ENCODE data around the gene SEC63. TPM values are rescaled to one million over a fixed set of nuclear protein-coding genes. Genes with fewer than 3 reads are reported as not detected.
"Not testable (repeated sequence)": the region's sequence is repeated elsewhere in the genome, so short reads cannot be mapped to it uniquely, and the experiment has no call there.

SEC63 gene
- total RNA-seq, 1 experiment from 2014 or later, result 97.6 TPM

GRCh38 chr6:107879941-107880340, 78.1 kb downstream of the SEC63 start:
- H3K27ac Mint-ChIP-seq, result no peak overlapping the region
- no peaks in the 10 kb centered on the region for H3K27me3 Mint-ChIP-seq (ENCODE audit: low read depth)
- POLR2A ChIA-PET, result interaction anchor here (0.7 kb wide), 1 partner anchor 667 kb away, joined by 3 read pairs; no protein-coding TSS in a partner anchor
- DNase-seq (ENCODE audit: low spot score), result no peak
- no peak overlapping the region for H3K4me3 Mint-ChIP-seq
- no peaks in the 10 kb centered on the region for H3K4me1 Mint-ChIP-seq
- peaks cover 31% of the 10 kb centered on the region for H3K36me3 Mint-ChIP-seq
- H3K9me3 Mint-ChIP-seq, result no peaks in the 10 kb centered on the region
- no peak for ATAC-seq
- TF ChIP-seq FOXP4 (CRISPR knock-in tag; IDR thresholded peaks at IDR 0.05), result no peak
- CTCF ChIA-PET, result no interaction called here

DNA sequence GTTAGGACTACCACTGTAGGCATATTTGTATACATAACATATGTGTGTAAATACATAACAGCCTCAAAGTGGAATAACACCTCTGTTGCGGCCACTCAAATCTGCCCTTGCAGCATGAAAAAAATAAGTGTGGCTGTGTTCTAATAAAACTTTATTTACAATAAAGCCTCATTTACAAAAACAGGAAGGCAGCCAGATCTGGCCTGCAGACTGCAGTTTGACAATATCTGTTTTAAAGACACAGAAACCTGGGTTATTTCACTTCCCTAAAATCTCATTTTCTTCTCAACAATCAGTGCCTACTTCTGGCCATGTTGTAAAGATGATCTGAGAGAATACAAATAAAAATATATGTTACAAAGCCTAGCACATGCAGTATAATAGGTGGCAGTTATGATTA, 80.0 kb downstream of the SEC63 start:
- Mint-ChIP-seq H3K4me3 (no peak overlapping the region), H3K9me3 (no peaks in the 10 kb centered on the region), H3K27ac (no peak overlapping the region), H3K4me1 (no peaks in the 10 kb centered on the region), H3K36me3 (peaks cover 35% of the 10 kb centered on the region), H3K27me3 (ENCODE audit: low read depth) (no peaks in the 10 kb centered on the region)
- ATAC-seq (no peak), DNase-seq (ENCODE audit: low spot score) (no peak)
- ChIA-PET POLR2A (no interaction called here), CTCF (no interaction called here)
- TF ChIP-seq CDX4 (CRISPR knock-in tag; IDR thresholded peaks at IDR 0.05; ENCODE audit: borderline replicate concordance), result no peak
- no peak for TF ChIP-seq HMGA2 (CRISPR knock-in tag; IDR thresholded peaks at IDR 0.05)

GRCh38 chr6:107871976-107872375, 86.0 kb downstream of the SEC63 start:
- Mint-ChIP-seq H3K27ac (no peak overlapping the region), H3K4me3 (no peak overlapping the region), H3K4me1 (peaks cover 27% of the 10 kb centered on the region), H3K36me3 (peaks cover 28% of the 10 kb centered on the region), H3K9me3 (no peaks in the 10 kb centered on the region), H3K27me3 (ENCODE audit: low read depth) (no peaks in the 10 kb centered on the region)
- ChIA-PET POLR2A (no interaction called here), CTCF (no interaction called here)
- ATAC-seq, result no peak
- TF ChIP-seq, protein P1, sequence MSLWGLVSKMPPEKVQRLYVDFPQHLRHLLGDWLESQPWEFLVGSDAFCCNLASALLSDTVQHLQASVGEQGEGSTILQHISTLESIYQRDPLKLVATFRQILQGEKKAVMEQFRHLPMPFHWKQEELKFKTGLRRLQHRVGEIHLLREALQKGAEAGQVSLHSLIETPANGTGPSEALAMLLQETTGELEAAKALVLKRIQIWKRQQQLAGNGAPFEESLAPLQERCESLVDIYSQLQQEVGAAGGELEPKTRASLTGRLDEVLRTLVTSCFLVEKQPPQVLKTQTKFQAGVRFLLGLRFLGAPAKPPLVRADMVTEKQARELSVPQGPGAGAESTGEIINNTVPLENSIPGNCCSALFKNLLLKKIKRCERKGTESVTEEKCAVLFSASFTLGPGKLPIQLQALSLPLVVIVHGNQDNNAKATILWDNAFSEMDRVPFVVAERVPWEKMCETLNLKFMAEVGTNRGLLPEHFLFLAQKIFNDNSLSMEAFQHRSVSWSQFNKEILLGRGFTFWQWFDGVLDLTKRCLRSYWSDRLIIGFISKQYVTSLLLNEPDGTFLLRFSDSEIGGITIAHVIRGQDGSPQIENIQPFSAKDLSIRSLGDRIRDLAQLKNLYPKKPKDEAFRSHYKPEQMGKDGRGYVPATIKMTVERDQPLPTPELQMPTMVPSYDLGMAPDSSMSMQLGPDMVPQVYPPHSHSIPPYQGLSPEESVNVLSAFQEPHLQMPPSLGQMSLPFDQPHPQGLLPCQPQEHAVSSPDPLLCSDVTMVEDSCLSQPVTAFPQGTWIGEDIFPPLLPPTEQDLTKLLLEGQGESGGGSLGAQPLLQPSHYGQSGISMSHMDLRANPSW (CRISPR knock-in tag; conservative IDR thresholded peaks at IDR 0.05; ENCODE audit: low read depth), result no peak
- TF ChIP-seq ZNF317 (CRISPR knock-in tag; IDR thresholded peaks at IDR 0.05; ENCODE audit: borderline replicate concordance, low read depth) (no peak), ESRRA (CRISPR knock-in tag; IDR thresholded peaks at IDR 0.05; ENCODE audit: borderline replicate concordance) (no peak), ATF3 (CRISPR knock-in tag; conservative IDR thresholded peaks at IDR 0.05) (no peak), NR1H2 (CRISPR knock-in tag; IDR thresholded peaks at IDR 0.05) (no peak), HMGA2 (CRISPR knock-in tag; IDR thresholded peaks at IDR 0.05) (no peak)
- TF ChIP-seq, protein P2, sequence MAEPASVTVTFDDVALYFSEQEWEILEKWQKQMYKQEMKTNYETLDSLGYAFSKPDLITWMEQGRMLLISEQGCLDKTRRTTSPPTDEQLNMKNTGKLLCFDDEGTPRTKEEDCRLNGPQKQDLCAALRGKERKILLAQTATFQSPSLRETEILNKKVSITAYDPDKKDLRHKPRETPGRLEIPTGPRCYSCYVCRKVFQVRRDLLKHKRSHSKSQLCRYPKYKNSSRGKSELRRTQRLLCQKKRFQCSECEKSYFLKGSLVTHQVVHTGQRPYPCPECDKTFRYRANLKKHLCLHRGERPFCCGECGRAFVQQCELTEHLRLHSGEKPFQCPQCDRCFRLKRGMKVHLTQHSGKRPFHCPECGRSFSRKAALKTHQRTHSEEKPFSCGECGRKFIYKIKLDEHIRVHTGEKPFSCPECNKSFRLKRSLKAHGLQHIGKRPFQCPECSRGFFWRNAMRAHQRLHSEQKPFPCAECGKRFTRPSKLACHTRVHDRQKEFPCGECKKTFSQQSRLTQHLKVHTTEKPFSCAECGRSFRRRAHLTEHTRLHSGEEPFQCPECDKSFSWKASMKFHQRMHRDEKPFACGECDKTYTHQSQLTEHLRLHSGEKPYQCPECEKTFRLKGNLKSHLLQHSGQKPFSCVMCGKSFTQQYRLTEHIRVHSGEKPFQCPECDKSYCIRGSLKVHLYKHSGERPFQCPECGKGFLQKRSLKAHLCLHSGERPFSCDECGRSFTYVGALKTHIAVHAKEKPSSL (CRISPR knock-in tag; conservative IDR thresholded peaks at IDR 0.05), result no peak
- no peak for DNase-seq (ENCODE audit: low spot score)

GRCh38 chr6:107871512-107871911, 86.5 kb downstream of the SEC63 start:
- peaks cover 27% of the 10 kb centered on the region for H3K4me1 Mint-ChIP-seq
- CTCF ChIA-PET; H3K9me3 Mint-ChIP-seq; H3K4me3 Mint-ChIP-seq; ATAC-seq; H3K27ac Mint-ChIP-seq; DNase-seq (ENCODE audit: low spot score); POLR2A ChIA-PET; H3K27me3 Mint-ChIP-seq (ENCODE audit: low read depth): not testable (repeated sequence)
- peaks cover 25% of the 10 kb centered on the region for H3K36me3 Mint-ChIP-seq
